NCI-H2196 treated with DMSO at 0.1 percent for 48 hours (cell line): ENCODE results near the gene TSR1.

Experiments
- DNase-seq: peaks from one replicate; lab custom pipeline; 2025; ENCODE audit not compliant: unreplicated experiment; lab: John Stamatoyannopoulos, UW

TSR1 gene

GRCh38 chr17:2289878-2290478 is 46.3 kb downstream of the TSR1 start:
- no peak for DNase-seq

- no peak for DNase-seq
These were observed 53.0 kb downstream of the TSR1 start for GRCh38 chr17:2283302-2283701.

DNA sequence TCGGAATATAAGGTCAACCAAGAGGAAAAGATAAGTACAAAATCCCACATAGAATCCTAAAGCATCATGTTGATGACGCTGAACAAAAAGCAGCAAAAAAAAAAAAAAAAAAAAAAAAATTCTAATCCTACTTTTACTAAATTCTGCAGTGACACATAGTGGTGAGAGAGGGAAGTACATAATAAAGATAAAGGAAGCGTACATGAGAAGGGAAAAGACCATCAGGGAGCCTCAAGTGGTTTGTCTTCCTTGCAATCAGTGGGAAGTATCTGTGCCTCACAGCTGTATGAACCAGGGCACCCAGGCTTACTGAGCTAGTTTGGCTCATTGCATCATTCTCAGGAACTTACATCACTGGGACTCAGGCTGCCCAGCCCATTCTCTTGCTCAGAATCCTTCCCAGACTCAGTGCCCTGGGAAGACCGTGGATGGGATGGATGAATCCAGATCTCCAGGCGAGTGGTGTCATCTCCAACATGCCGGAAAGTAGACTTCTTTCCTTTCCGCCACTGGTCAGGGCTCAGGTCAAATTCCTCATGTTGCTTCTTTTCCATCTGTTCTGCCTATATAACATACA is 53.9 kb downstream of the TSR1 start:
- no peak for DNase-seq

DNA sequence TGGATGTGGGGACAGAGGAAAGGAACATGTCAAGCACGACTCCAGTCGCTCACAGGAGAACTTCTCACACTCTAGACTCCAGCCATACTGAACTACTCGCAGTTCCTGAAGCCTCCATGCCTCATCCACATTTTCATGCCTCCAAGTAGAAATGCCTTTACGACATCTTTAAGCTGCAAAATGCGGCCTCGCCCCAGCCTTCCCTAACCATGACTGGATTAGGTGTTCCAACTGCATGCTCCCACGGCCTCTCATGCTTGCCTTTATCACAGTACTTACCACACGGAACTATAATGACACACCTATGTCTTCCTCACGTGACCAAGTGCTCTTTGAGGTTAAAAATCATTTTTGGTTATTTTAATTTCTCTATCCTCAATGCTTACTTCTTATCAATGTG is 56.5 kb downstream of the TSR1 start:
- DNase-seq: no peak

DNA sequence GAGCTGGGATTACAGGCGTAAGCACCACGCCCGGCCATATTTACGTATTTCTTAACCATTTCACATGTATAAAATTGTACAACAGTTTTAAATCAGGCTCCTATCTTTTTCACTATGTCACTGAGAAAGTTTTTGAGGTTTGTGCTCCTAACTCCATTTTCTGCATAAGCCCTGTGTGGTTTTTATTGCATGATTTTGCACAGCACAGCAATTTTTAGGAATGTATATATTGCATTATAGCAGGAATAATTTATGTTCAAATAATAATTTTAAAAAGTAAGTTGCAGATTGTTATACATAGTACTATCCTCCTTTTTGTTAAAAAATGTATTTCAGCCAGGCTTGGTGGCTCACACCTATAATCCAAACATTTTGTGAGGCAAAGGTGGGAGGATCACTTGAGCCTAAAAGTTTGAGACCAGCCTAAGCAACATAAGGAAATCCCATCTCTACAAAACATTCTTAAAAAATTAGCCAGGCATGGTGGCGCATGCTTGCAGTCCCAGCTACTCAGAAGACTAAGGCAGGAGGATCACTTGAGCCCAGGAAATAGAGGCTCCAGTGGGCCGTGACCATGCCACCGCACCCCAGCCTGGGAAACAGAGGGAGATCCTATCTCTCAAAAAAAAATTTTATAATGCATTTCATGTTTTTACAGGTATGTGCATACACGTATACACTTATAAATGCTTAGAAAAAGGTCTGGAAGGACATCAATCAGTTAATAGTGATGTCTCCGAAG is 58.7 kb downstream of the TSR1 start:
- DNase-seq: no peak

- DNase-seq: no peak
These were observed 60.5 kb downstream of the TSR1 start for GRCh38 chr17:2275722-2276121.

DNA sequence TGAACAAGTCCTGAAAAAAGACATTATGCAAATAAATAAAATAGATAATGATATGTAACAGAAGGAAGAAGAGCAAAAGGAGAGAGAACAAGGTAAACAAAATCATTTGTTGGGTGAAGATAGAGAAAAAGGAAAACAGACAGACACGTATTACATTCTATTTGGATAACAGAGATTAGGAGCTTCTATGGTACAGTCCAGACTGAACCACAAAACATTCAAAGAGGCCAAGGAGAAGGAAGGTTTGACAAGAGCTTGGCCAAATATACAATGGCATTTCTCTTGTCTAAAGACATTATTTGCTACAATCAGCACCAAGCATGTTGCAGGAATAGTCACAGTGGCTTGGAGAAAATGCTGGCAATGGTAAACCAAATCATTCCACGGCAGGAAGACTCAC is 61.8 kb downstream of the TSR1 start:
- no peak for DNase-seq
